ENCODE data around the gene OPHN1.

DNA sequence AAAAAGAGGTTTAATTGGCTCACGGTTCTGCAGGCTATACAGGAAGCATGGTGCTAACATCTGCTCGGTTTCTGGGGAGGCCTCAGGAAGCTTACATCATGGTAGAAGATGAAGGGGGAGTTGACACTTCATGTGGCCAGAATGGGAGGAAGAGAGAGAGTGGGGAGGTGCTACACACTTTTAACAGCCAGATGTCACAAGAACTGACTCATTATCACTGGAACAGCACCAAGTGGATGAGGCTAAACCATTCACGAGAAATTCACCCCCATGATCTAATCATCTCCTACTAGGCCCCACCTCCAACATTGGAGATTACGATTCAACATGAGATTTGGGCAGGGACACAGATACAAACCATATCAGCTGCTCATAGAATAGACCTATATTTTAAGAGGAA lies 255.8 kb downstream of the OPHN1 start:
- TF ChIP-seq ZBTB49 (CRISPR knock-in tag; IDR thresholded peaks at IDR 0.05; ENCODE audit: borderline replicate concordance) = no peak
- no peak for TF ChIP-seq HMGA1 (CRISPR knock-in tag; conservative IDR thresholded peaks at IDR 0.05)
- TF ChIP-seq, protein P1, sequence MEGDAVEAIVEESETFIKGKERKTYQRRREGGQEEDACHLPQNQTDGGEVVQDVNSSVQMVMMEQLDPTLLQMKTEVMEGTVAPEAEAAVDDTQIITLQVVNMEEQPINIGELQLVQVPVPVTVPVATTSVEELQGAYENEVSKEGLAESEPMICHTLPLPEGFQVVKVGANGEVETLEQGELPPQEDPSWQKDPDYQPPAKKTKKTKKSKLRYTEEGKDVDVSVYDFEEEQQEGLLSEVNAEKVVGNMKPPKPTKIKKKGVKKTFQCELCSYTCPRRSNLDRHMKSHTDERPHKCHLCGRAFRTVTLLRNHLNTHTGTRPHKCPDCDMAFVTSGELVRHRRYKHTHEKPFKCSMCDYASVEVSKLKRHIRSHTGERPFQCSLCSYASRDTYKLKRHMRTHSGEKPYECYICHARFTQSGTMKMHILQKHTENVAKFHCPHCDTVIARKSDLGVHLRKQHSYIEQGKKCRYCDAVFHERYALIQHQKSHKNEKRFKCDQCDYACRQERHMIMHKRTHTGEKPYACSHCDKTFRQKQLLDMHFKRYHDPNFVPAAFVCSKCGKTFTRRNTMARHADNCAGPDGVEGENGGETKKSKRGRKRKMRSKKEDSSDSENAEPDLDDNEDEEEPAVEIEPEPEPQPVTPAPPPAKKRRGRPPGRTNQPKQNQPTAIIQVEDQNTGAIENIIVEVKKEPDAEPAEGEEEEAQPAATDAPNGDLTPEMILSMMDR (CRISPR knock-in tag; IDR thresholded peaks at IDR 0.05) = no peak
- TF ChIP-seq SOX13 (IDR thresholded peaks at IDR 0.05) = no peak
- no peak for TF ChIP-seq SOX13 (CRISPR knock-in tag; conservative IDR thresholded peaks at IDR 0.05 in 1 of 2, IDR thresholded peaks at IDR 0.05 in 1 of 2)
- TF ChIP-seq ATF7 (IDR thresholded peaks at IDR 0.05) = no peak
- TF ChIP-seq ATF7 (CRISPR knock-in tag; IDR thresholded peaks at IDR 0.05) = no peak
- TF ChIP-seq RXRA (CRISPR knock-in tag; IDR thresholded peaks at IDR 0.05) = no peak
- TF ChIP-seq ELF1 (CRISPR knock-in tag; IDR thresholded peaks at IDR 0.05) = no peak
- TF ChIP-seq RAD51 (IDR thresholded peaks at IDR 0.05; ENCODE audit: borderline replicate concordance) = no peak

All from HepG2 (cell line).